Measurements from ENCODE around the gene ADAP1.
"Not testable (repeated sequence)": the region's sequence is repeated elsewhere in the genome, so short reads cannot be mapped to it uniquely, and the experiment has no call there.

The ADAP1 gene

DNA sequence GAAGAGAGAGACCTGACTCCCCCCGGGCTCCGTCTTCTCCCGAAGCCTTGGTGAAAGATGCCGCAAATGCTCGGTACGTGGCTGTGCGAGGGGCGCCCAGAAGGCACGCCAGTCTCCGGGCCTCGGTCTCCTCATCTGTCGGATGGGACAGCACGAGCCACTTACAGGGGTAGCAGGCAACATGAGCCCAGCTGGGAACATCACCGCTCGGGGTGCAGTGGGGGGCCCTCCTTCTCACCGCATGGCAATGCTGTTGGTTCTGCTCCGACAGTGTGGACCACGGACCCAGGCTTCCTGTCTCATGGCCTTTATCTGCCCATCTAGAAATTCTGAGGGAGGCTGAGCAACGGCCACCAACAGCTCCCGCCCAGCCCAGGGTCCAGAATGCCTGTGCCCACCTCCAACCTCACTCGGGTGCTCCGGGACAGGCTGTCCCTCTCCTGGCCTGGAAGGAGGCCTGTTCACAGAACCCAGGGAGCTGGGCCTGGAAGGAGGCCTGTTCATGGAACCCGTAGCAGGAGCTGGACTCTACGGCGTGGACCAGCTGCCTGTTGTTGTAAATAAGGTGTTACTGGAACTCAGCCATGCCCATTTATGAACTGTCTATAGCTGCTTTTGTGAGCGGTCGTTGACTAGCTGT, 15.8 kb downstream of the ADAP1 start:
- DNase-seq (ENCODE audit: low read depth in 2 of 2): no peak

DNA sequence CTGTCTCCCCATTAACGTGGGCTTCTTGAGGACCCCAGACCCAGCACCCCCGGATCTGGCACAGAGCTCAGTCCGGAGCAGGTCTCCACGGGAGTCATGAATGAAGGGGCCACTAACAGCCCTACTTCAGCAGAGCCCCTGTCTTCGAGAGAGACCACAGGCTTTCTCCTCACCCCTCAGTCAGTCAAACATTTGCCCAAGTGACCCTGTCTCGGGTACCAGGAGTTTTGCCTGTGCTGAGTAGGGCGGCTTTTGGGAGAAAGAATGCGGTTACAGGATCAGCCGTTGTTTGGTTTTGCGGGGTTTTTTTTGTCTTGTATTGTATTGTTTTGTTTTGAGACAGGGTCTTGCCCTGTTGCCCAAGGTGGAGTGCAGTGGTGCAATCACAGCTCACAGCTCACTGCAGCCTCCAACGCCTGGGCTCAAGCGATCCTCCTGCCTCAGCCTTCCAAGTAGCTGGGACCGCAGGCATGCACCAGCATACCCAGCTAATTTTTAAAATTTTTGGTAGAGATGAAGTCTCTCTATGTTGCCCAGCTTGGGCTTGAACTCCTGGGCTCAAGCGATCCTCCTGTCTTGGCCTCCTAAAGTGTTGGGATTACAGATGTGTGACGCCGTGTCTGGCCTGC, 16.5 kb downstream of the ADAP1 start:
- DNase-seq (ENCODE audit: low read depth in 2 of 2): no peak

DNA sequence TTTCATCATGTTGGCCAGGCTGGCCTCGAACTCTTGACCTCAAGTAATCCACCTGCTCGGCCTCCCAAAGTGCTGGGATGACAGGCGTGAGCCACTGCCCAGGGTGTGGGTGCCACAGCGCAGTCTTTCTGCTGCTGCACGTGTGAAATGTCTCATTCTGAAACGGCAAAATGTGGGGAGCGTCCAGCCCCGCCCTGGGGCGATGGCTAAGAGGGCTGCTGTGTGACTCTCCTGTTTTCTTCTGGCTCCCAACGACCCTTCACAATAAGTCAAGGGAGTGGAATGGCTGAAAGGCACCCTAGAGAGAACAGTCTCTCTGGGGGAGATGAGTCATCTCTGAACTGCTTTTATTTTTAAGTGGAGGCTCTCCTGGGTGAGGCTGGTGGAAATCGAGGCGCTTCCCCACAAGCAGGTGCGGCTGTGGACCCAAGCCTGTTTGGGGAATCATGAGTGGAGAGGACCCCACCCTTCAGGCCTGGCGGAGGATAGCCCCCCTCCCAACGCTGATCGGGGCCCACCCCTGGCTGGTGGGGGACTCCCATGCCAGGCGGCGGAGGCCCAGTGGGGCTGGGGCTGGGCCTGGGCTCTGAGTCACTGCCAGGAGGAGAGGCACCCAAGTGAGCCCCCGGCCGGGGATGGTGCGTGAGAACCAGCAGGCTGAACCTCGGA, 18.0 kb downstream of the ADAP1 start:
- no peak for DNase-seq (ENCODE audit: low read depth in 2 of 2)

- DNase-seq (ENCODE audit: low read depth in 2 of 2): no peak
These were observed 18.6 kb downstream of the ADAP1 start for GRCh38 chr7:935874-936385.

GRCh38 chr7:935164-935873, 19.2 kb downstream of the ADAP1 start:
- no peak for DNase-seq (ENCODE audit: low read depth in 2 of 2)

GRCh38 chr7:934469-935163, 19.9 kb downstream of the ADAP1 start:
- no peak for DNase-seq (ENCODE audit: low read depth in 2 of 2)

DNA sequence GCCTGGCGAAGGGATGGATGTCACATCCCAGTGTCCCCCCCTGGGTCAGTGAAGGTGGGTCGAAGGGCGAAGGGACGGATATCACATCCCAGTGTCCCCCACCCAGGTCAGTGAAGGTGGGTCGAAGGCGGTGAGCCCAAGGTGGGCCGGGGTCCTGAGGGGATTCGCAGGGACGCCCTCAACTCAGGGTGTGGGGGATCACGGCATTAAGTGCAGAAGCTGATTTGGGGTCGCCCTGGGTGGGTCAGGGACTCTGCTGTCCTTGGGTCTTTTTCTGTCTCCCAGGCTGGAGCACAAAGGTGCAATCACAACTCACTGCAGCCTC, 21.9 kb downstream of the ADAP1 start:
- no peak for DNase-seq (ENCODE audit: low read depth in 2 of 2)

GRCh38 chr7:931871-932650, 22.4 kb downstream of the ADAP1 start:
- DNase-seq (ENCODE audit: low read depth in 2 of 2): no peak

- DNase-seq (ENCODE audit: low read depth in 2 of 2): no peak
These were observed 23.3 kb downstream of the ADAP1 start for GRCh38 chr7:930975-931758.

- no peak for DNase-seq (ENCODE audit: low read depth in 2 of 2)
These were observed 25.2 kb downstream of the ADAP1 start for GRCh38 chr7:929311-929711.

- DNase-seq (ENCODE audit: low read depth in 2 of 2): no peak
These were observed 27.3 kb downstream of the ADAP1 start for GRCh38 chr7:927031-927671.

GRCh38 chr7:926061-927030, 28.1 kb downstream of the ADAP1 start:
- no peak for DNase-seq (ENCODE audit: low read depth in 2 of 2)

GRCh38 chr7:925601-926000, 28.9 kb downstream of the ADAP1 start:
- no peak for DNase-seq (ENCODE audit: low read depth in 2 of 2)

- peak in 1 of 2 donors; percentile 54 for DNase-seq (ENCODE audit: low read depth in 2 of 2)
These were observed 29.8 kb downstream of the ADAP1 start for GRCh38 chr7:924541-925231.

GRCh38 chr7:924042-924441, 30.4 kb downstream of the ADAP1 start:
- DNase-seq (ENCODE audit: low read depth in 2 of 2): not testable (repeated sequence)

DNA sequence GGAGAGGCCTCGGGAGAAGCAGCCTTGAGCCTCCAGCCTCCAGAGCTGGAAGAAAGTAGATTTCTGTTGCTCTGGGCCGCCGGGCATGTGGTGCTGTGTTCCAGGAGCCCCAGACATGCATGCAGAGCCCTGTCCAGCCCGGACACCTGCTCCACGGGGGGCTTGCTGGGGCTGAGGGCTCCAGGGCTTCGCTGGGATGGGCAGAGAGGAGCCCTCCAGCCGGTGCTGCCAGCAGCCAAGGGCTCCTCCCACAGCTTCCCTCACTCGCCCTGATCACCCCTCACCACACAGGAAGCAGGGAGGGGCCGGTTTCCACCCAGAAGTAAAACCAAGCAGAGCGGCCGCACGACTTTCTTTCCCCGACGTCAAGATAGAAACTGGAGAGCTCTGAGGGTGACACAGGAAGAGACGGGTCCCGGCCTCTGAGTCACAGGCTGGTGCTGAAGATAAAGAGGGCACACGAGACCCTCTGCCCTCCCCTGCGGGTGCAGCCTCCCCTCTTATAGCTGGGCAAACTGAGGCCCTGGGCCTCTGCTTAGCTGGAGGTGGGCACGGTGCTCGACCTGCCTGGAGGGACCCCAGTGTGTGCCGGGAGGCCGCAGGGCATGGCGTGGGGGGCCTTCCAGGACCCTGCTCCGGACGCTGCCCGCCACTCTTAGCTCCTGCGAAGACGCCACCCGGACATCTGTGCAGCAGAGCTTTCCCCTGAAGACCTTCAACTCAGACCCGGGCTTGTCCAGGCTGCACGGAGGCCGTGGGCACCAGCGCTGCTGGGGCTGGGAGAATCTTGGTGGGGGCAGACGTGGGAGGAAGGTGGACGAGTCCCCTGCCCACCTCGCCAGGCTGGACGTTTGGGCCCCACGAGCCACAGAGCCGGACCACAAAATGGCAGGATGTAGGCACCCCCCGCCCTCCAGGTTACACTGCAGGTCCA, 31.1 kb downstream of the ADAP1 start:
- peak; percentile 87 to 89 for DNase-seq (ENCODE audit: low read depth in 2 of 2)

Measured in activated CD4-positive, alpha-beta T cell treated with anti-CD3 and anti-CD28 coated beads for 24 hours (primary cell).